Aortic smooth muscle cell (primary cell): ENCODE data around the gene SNX1. TPM values are rescaled to one million over a fixed set of nuclear protein-coding genes. Genes with fewer than 3 reads are reported as not detected.

Experiments used
- total RNA-seq: library from RNA; depleted of rRNA; stranded (reverse); fragments of >200 nt; gene quantifications from 2 replicates; pipeline ENCODE4 v1.2.3, GENCODE V29; 2014

The SNX1 gene, protein sequence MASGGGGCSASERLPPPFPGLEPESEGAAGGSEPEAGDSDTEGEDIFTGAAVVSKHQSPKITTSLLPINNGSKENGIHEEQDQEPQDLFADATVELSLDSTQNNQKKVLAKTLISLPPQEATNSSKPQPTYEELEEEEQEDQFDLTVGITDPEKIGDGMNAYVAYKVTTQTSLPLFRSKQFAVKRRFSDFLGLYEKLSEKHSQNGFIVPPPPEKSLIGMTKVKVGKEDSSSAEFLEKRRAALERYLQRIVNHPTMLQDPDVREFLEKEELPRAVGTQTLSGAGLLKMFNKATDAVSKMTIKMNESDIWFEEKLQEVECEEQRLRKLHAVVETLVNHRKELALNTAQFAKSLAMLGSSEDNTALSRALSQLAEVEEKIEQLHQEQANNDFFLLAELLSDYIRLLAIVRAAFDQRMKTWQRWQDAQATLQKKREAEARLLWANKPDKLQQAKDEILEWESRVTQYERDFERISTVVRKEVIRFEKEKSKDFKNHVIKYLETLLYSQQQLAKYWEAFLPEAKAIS
- 45.0 and 45.3 TPM in 2 replicates for total RNA-seq

GRCh38 chr15:64095795-64096667, at the start of gene SNX1:
TSS of gene SNX1 (plus strand) at chr15:64095982. CDS start at chr15:64096014, 32 bp downstream.

GRCh38 chr15:64046421-64047153, 49.2 kb upstream of the SNX1 start, which contains the start of gene DAPK2:
TSS of gene DAPK2 (minus strand) at chr15:64046485. CDS start at chr15:64040261, 6,224 bp downstream.

DNA sequence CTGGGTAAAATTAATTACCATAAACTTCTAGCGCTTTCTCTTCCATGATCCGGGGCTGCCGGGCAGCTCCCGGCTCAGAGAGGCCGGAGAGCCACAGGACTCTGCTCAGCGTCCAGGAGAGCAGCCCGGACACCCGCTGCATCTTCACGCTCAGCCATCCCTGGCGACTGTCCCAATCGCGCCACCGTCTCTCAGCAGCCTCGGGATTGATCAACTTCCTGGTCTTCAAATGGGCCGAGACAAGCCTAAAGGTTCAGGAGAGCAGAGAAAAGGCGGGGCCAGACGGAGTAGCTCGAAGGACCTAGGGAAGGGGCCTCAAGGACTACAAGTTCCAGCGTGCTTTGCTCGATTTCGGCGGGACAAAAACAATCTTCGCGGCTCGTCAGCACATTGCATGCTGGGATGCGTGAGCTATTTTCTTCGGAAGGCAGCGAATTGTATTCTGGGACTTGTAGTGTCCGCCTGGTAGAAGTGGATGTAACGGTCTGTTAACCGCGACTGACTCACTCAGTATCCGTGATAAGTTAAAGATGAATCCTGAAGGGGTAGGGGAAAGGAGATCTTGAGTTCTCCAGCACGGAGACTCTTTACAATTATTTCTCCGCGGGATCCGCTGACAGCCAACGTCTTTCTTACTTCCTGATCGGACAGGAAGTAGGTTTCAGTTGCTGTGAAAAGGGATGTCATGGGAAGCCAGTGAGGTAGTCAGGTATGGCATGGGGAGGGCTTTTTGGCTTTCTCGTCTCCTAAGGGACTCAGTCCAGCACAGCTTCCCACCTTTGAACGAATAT, 2.0 kb upstream of the SNX1 start, which contains the start of gene CIAO2A:
Gene CIAO2A (minus strand): TSS at position 212 of the 791 bp plus-strand sequence. CDS start 70 bp downstream, at position 142.

DNA sequence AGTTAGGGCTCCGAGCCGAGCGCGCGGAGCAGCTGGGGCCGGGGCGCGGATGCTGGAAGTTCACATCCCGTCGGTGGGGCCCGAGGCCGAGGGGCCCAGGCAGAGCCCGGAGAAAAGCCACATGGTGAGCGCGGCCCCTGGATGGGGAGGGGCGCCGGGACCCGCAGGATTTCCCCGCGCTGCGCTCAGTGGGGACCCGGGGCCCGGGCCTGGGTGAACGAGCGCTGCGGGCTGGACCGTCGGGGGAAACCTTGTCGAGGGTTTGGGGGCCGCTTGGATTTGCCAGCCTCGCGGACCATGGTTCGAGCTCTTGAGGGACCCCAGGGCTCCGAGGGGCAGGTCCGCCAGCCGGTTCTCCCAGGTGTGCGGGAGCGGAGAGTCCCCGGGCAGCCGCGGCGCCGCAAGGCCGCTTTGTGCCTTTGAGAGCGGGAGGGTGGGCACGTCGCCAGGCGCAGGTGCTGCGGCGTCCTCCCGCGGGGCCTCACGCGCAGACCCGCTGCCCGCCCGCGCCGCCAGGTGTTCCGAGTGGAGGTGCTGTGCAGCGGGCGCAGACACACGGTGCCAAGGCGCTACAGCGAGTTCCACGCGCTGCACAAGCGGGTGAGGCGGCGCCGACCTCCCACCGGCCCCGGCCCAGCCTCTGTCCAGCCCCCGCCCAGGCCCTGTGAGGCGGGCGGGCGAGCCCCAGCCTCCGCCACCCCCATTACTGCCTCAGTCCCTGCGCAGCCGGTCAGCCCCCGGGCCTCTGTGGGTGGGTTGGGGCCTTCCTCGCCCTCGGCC, 56.1 kb downstream of the SNX1 start, which contains the start of gene SNX22:
Gene SNX22 (plus strand): TSS at position 5 of the 780 bp plus-strand sequence. CDS start 45 bp downstream, at position 50.

GRCh38 chr15:64162869-64163658, 67.3 kb downstream of the SNX1 start, which contains the start of gene PPIB:
TSS of gene PPIB (minus strand) at chr15:64163022. CDS start at chr15:64162986, 36 bp downstream.

Other genes starting within 250 kb of the SNX1 start
- gene DAPK2, start 49.5 kb upstream of the SNX1 start, total RNA-seq, result 2.4 and 2.9 TPM in 2 replicates
- gene CIAO2A, start 2.1 kb upstream of the SNX1 start, total RNA-seq, result 55.9 and 64.7 TPM in 2 replicates
- gene SNX22, start 55.7 kb downstream of the SNX1 start, total RNA-seq, result 0.06 and 0.13 TPM in 2 replicates
- gene PPIB, start 67.0 kb downstream of the SNX1 start, total RNA-seq, result 1,108 and 1,131 TPM in 2 replicates